GM23338 (cell line): ENCODE data around the gene ANKS1B. TPM values are rescaled to one million over a fixed set of nuclear protein-coding genes. Genes with fewer than 3 reads are reported as not detected.

ENCODE experiments used
- ATAC-seq: fragments of 200-7000 bp; cut with Tn5 transposase; 3 replicates; pipeline ENCODE4 v1.9.1; 2020
- DNase-seq: peaks from one replicate; pipeline ENCODE4 v3.0.0-alpha.2; 2015; ENCODE audit warnings: low spot score
- H2AFZ ChIP-seq: fragments of 200-600 bp; sonication (generic); 2 replicates; pipeline ENCODE4 v1.8.0; 2016; ENCODE audit warnings: antibody characterized with exemption, mild to moderate bottlenecking, moderate library complexity
- H3F3A ChIP-seq: fragments of 200-600 bp; sonication (generic); replicated peaks from 2 replicates; pipeline ENCODE4 v1.8.0; 2017; ENCODE audit warnings: antibody characterized with exemption, mixed run types, low read depth
- H3K27ac ChIP-seq: fragments of 200-600 bp; sonication (generic); 2 replicates; pipeline ENCODE4 v1.6.1; 2016; ENCODE audit warnings: low read depth
- H3K27me3 ChIP-seq: fragments of 200-600 bp; sonication (generic); 2 replicates; pipeline ENCODE4 v1.8.0; 2016; ENCODE audit warnings: mild to moderate bottlenecking, mixed run types, moderate library complexity; ENCODE audit not compliant: insufficient read depth
- H3K36me3 ChIP-seq: fragments of 200-600 bp; sonication (generic); 2 replicates; pipeline ENCODE4 v1.8.0; 2016; ENCODE audit warnings: mild to moderate bottlenecking; ENCODE audit not compliant: insufficient read depth
- H3K4me1 ChIP-seq: fragments of 200-600 bp; sonication (generic); 2 replicates; pipeline ENCODE4 v1.8.0; 2016; ENCODE audit warnings: mild to moderate bottlenecking, moderate library complexity; ENCODE audit not compliant: insufficient read depth
- H3K4me2 ChIP-seq: fragments of 200-600 bp; sonication (generic); 2 replicates; pipeline ENCODE4 v1.7.1; 2017; ENCODE audit warnings: mixed run types
- H3K4me3 ChIP-seq: fragments of 200-600 bp; sonication (generic); 2 replicates; pipeline ENCODE4 v1.6.1; 2016; ENCODE audit warnings: mixed run types
- H3K79me2 ChIP-seq: fragments of 200-600 bp; sonication (generic); replicated peaks from 2 replicates; pipeline ENCODE4 v1.8.0; 2017; ENCODE audit warnings: mild to moderate bottlenecking; ENCODE audit not compliant: insufficient read depth
- H3K9me2 ChIP-seq: fragments of 200-600 bp; sonication (generic); 2 replicates; pipeline ENCODE4 v1.8.0; 2017; ENCODE audit not compliant: insufficient read depth
- H4K20me1 ChIP-seq: fragments of 200-600 bp; sonication (generic); replicated peaks from 2 replicates; pipeline ENCODE4 v1.8.0; 2017; ENCODE audit warnings: mild to moderate bottlenecking; ENCODE audit not compliant: insufficient read depth
- H3K27ac Mint-ChIP-seq: 2 replicates; pipeline ENCODE4 v1.8.0; 2020; ENCODE audit warnings: inconsistent platforms, mild to moderate bottlenecking, moderate library complexity, mixed read lengths
- H3K27me3 Mint-ChIP-seq: 3 replicates; pipeline ENCODE4 v1.8.0; 2022; ENCODE audit warnings: low read depth, mild to moderate bottlenecking, moderate library complexity, mixed read lengths, inconsistent platforms; ENCODE audit not compliant: insufficient read depth, poor library complexity
- H3K36me3 Mint-ChIP-seq: 3 replicates; pipeline ENCODE4 v1.8.0; 2021; ENCODE audit warnings: low read depth, mild to moderate bottlenecking, inconsistent platforms, moderate library complexity, mixed read lengths
- H3K4me1 Mint-ChIP-seq: 3 replicates; pipeline ENCODE4 v1.8.0; 2020; ENCODE audit warnings: mild to moderate bottlenecking, inconsistent platforms, mixed read lengths
- H3K4me3 Mint-ChIP-seq: 3 replicates; pipeline ENCODE4 v1.8.0; 2021; ENCODE audit warnings: moderate library complexity, mild to moderate bottlenecking, inconsistent platforms, mixed read lengths
- H3K9me3 Mint-ChIP-seq: 3 replicates; pipeline ENCODE4 v1.8.0; 2020; ENCODE audit warnings: moderate library complexity, mild to moderate bottlenecking, inconsistent platforms, mixed read lengths
- CREB1 ChIP-seq: fragments of 250-450 bp; sonication (Bioruptor Pico); IDR thresholded peaks from 2 replicates; pipeline ENCODE4 v1.5.0; 2020; ENCODE audit warnings: low read depth, mild to moderate bottlenecking, moderate library complexity
- EZH2 ChIP-seq: fragments of 200-600 bp; sonication (generic); IDR thresholded peaks from one replicate; pipeline ENCODE4 v1.8.0; 2017; ENCODE audit warnings: antibody characterized with exemption, mild to moderate bottlenecking, low read depth; ENCODE audit not compliant: unreplicated experiment
- EZH2phosphoT487 ChIP-seq: fragments of 200-600 bp; sonication (generic); IDR thresholded peaks from one replicate; pipeline ENCODE4 v1.8.1; 2018; ENCODE audit warnings: antibody characterized with exemption; ENCODE audit not compliant: unreplicated experiment
- STAT1 ChIP-seq: IDR thresholded peaks from one replicate; pipeline ENCODE4 v1.6.1; 2016; ENCODE audit warnings: antibody characterized with exemption; ENCODE audit not compliant: unreplicated experiment
- ZNF114 ChIP-seq: fragments of 250-450 bp; sonication (Bioruptor Pico); IDR thresholded peaks from 2 replicates; pipeline ENCODE4 v1.5.0; 2020; ENCODE audit warnings: mild to moderate bottlenecking, moderate library complexity
- polyA plus RNA-seq: library from polyadenylated mRNA; unstranded; fragments of >200 nt; fragmentation: Nextera tagmentation; extraction: Ambion mirVana; gene quantifications from 2 replicates; pipeline ENCODE4 v1.2.1, GENCODE V29; 2016
- total RNA-seq: library from RNA; depleted of rRNA; stranded (reverse); fragments of >200 nt; shearing (Covaris generic); gene quantifications from 2 replicates; pipeline ENCODE4 v1.2.3, GENCODE V29; 2014
- TF ChIP-seq, protein P1 (sequence below): fragments of 250-450 bp; sonication (Bioruptor Pico); IDR thresholded peaks from 2 replicates; pipeline ENCODE4 v1.5.0; 2020; ENCODE audit warnings: mild to moderate bottlenecking, moderate library complexity
- TF ChIP-seq, protein P2 (sequence below): IDR thresholded peaks from one replicate; pipeline ENCODE4 v1.6.1; 2018; ENCODE audit warnings: antibody characterized with exemption; ENCODE audit not compliant: unreplicated experiment
- TF ChIP-seq, protein P3 (sequence below), 2 experiments: fragments of 200-600 bp in 1 of 2; sonication (generic) in 1 of 2; conservative IDR thresholded peaks; 2 replicates each; pipeline versions ENCODE4 v1.5.1 to v1.6.1; 2016 to 2017; ENCODE audit warnings: antibody characterized with exemption in 2 of 2, low read depth in 2 of 2, mild to moderate bottlenecking in 2 of 2, moderate library complexity in 1 of 2
- TF ChIP-seq, protein P4 (sequence below): IDR thresholded peaks from 2 replicates; pipeline ENCODE4 v1.6.1; 2016; ENCODE audit warnings: antibody characterized with exemption

ANKS1B gene
- total and polyA plus RNA-seq, 2 experiments from 2014 or later: 4.3 to 5.8 TPM

GRCh38 chr12:99910342-99910741 lies 74.4 kb downstream of the ANKS1B start:
- ATAC-seq (no peak), DNase-seq (no peak)
- H3K79me2 ChIP-seq: no peaks in the 10 kb centered on the region
- H2AFZ ChIP-seq: no peak overlapping the region
- H4K20me1 ChIP-seq: no peaks in the 10 kb centered on the region
- Mint-ChIP-seq H3K4me3 (no peak overlapping the region), H3K27ac (no peak overlapping the region), H3K27me3 (no peaks in the 10 kb centered on the region), H3K9me3 (no peaks in the 10 kb centered on the region), H3K4me1 (no peaks in the 10 kb centered on the region), H3K36me3 (no peaks in the 10 kb centered on the region)
- H3K27ac ChIP-seq: no peak overlapping the region
- H3K4me1 ChIP-seq: no peaks in the 10 kb centered on the region
- H3F3A ChIP-seq: no peaks in the 10 kb centered on the region
- H3K4me2 ChIP-seq: no peak overlapping the region
- no peaks in the 10 kb centered on the region for H3K27me3 ChIP-seq
- H3K9me2 ChIP-seq: 0 out of 2 replicates have a peak, but pooled peaks cover 2% of the 10 kb centered on the region
- H3K4me3 ChIP-seq: no peak overlapping the region
- TF ChIP-seq STAT1 (no peak), EZH2 (no peak), ZNF114 (no peak), CREB1 (no peak), EZH2phosphoT487 (no peak)
- TF ChIP-seq, protein P1, sequence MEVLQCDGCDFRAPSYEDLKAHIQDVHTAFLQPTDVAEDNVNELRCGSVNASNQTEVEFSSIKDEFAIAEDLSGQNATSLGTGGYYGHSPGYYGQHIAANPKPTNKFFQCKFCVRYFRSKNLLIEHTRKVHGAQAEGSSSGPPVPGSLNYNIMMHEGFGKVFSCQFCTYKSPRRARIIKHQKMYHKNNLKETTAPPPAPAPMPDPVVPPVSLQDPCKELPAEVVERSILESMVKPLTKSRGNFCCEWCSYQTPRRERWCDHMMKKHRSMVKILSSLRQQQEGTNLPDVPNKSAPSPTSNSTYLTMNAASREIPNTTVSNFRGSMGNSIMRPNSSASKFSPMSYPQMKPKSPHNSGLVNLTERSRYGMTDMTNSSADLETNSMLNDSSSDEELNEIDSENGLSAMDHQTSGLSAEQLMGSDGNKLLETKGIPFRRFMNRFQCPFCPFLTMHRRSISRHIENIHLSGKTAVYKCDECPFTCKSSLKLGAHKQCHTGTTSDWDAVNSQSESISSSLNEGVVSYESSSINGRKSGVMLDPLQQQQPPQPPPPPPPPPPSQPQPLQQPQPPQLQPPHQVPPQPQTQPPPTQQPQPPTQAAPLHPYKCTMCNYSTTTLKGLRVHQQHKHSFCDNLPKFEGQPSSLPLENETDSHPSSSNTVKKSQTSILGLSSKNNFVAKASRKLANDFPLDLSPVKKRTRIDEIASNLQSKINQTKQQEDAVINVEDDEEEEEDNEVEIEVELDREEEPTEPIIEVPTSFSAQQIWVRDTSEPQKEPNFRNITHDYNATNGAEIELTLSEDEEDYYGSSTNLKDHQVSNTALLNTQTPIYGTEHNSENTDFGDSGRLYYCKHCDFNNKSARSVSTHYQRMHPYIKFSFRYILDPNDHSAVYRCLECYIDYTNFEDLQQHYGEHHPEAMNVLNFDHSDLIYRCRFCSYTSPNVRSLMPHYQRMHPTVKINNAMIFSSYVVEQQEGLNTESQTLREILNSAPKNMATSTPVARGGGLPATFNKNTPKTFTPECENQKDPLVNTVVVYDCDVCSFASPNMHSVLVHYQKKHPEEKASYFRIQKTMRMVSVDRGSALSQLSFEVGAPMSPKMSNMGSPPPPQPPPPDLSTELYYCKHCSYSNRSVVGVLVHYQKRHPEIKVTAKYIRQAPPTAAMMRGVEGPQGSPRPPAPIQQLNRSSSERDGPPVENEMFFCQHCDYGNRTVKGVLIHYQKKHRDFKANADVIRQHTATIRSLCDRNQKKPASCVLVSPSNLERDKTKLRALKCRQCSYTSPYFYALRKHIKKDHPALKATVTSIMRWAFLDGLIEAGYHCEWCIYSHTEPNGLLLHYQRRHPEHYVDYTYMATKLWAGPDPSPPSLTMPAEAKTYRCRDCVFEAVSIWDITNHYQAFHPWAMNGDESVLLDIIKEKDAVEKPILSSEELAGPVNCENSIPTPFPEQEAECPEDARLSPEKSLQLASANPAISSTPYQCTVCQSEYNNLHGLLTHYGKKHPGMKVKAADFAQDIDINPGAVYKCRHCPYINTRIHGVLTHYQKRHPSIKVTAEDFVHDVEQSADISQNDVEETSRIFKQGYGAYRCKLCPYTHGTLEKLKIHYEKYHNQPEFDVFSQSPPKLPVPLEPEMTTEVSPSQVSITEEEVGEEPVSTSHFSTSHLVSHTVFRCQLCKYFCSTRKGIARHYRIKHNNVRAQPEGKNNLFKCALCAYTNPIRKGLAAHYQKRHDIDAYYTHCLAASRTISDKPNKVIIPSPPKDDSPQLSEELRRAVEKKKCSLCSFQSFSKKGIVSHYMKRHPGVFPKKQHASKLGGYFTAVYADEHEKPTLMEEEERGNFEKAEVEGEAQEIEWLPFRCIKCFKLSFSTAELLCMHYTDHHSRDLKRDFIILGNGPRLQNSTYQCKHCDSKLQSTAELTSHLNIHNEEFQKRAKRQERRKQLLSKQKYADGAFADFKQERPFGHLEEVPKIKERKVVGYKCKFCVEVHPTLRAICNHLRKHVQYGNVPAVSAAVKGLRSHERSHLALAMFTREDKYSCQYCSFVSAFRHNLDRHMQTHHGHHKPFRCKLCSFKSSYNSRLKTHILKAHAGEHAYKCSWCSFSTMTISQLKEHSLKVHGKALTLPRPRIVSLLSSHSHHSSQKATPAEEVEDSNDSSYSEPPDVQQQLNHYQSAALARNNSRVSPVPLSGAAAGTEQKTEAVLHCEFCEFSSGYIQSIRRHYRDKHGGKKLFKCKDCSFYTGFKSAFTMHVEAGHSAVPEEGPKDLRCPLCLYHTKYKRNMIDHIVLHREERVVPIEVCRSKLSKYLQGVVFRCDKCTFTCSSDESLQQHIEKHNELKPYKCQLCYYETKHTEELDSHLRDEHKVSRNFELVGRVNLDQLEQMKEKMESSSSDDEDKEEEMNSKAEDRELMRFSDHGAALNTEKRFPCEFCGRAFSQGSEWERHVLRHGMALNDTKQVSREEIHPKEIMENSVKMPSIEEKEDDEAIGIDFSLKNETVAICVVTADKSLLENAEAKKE (CRISPR knock-in tag): no peak
- TF ChIP-seq, protein P2, sequence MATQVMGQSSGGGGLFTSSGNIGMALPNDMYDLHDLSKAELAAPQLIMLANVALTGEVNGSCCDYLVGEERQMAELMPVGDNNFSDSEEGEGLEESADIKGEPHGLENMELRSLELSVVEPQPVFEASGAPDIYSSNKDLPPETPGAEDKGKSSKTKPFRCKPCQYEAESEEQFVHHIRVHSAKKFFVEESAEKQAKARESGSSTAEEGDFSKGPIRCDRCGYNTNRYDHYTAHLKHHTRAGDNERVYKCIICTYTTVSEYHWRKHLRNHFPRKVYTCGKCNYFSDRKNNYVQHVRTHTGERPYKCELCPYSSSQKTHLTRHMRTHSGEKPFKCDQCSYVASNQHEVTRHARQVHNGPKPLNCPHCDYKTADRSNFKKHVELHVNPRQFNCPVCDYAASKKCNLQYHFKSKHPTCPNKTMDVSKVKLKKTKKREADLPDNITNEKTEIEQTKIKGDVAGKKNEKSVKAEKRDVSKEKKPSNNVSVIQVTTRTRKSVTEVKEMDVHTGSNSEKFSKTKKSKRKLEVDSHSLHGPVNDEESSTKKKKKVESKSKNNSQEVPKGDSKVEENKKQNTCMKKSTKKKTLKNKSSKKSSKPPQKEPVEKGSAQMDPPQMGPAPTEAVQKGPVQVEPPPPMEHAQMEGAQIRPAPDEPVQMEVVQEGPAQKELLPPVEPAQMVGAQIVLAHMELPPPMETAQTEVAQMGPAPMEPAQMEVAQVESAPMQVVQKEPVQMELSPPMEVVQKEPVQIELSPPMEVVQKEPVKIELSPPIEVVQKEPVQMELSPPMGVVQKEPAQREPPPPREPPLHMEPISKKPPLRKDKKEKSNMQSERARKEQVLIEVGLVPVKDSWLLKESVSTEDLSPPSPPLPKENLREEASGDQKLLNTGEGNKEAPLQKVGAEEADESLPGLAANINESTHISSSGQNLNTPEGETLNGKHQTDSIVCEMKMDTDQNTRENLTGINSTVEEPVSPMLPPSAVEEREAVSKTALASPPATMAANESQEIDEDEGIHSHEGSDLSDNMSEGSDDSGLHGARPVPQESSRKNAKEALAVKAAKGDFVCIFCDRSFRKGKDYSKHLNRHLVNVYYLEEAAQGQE: no peak
- TF ChIP-seq, protein P3, sequence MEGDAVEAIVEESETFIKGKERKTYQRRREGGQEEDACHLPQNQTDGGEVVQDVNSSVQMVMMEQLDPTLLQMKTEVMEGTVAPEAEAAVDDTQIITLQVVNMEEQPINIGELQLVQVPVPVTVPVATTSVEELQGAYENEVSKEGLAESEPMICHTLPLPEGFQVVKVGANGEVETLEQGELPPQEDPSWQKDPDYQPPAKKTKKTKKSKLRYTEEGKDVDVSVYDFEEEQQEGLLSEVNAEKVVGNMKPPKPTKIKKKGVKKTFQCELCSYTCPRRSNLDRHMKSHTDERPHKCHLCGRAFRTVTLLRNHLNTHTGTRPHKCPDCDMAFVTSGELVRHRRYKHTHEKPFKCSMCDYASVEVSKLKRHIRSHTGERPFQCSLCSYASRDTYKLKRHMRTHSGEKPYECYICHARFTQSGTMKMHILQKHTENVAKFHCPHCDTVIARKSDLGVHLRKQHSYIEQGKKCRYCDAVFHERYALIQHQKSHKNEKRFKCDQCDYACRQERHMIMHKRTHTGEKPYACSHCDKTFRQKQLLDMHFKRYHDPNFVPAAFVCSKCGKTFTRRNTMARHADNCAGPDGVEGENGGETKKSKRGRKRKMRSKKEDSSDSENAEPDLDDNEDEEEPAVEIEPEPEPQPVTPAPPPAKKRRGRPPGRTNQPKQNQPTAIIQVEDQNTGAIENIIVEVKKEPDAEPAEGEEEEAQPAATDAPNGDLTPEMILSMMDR (conservative IDR thresholded peaks at IDR 0.05; ENCODE audit: low read depth in 2 of 2): no peak
- TF ChIP-seq, protein P4, sequence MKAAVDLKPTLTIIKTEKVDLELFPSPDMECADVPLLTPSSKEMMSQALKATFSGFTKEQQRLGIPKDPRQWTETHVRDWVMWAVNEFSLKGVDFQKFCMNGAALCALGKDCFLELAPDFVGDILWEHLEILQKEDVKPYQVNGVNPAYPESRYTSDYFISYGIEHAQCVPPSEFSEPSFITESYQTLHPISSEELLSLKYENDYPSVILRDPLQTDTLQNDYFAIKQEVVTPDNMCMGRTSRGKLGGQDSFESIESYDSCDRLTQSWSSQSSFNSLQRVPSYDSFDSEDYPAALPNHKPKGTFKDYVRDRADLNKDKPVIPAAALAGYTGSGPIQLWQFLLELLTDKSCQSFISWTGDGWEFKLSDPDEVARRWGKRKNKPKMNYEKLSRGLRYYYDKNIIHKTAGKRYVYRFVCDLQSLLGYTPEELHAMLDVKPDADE: no peak
- no peaks in the 10 kb centered on the region for H3K36me3 ChIP-seq
